Left lung (tissue), 10 donors: ENCODE data around the gene SETD1B. TPM values are rescaled to one million over a fixed set of nuclear protein-coding genes. Genes with fewer than 3 reads are reported as not detected.

Experiments used
- ATAC-seq: fragments of 200-7000 bp; cut with Tn5 transposase; one replicate; pipeline ENCODE4 v1.9.1; 2020; ENCODE audit warnings: moderate library complexity
- DNase-seq, 4 donors: peaks; one replicate each; pipeline ENCODE4 v3.0.0-alpha.2; 2013 to 2020
- H3K27ac ChIP-seq, 2 donors: fragments of 200-600 bp; sonication (generic) in 1 of 2; one replicate each; pipeline versions ENCODE4 v1.5.0 to v1.8.0; 2020 to 2021
- H3K27me3 ChIP-seq, 2 donors: fragments of 200-600 bp; sonication (generic) in 1 of 2; one replicate each; pipeline versions ENCODE4 v1.5.0 to v1.8.0; 2020 to 2021
- H3K36me3 ChIP-seq, 2 donors: fragments of 200-600 bp; sonication (generic) in 1 of 2; one replicate each; pipeline versions ENCODE4 v1.5.0 to v1.8.0; 2020 to 2021
- H3K4me1 ChIP-seq, 2 donors: fragments of 200-600 bp; one replicate each; pipeline ENCODE4 v1.8.0; 2021
- H3K4me3 ChIP-seq, 2 donors: fragments of 200-600 bp; sonication (generic) in 1 of 2; one replicate each; pipeline versions ENCODE4 v1.5.0 to v1.8.0; 2020 to 2021; ENCODE audit warnings: mild to moderate bottlenecking in 1 of 2
- H3K9me3 ChIP-seq, 2 donors: fragments of 200-600 bp; sonication (generic) in 1 of 2; one replicate each; pipeline versions ENCODE4 v1.5.0 to v1.8.0; 2020 to 2021
- intact Hi-C, 2 donors: fragments of 100-400 bp; cut with DNase I; formaldehyde crosslinking; loops; one replicate each; pipeline versions ENCODE4 v1.11.2 to v1.14.2; 2022
- polyA plus RNA-seq, 6 donors: library from polyadenylated mRNA; unstranded; fragments of 120-200 nt; gene quantifications; one replicate each; pipeline ENCODE4 v1.2.1, GENCODE V29; 2013; ENCODE audit not compliant: insufficient read length in 6 of 6
- total RNA-seq, 2 donors: library from RNA; stranded (reverse); fragmentation: NEBNext Ultra II Directional; extraction: Animal tissue kit (Norgen Biotek cat#: 25700); gene quantifications; one replicate each; pipeline ENCODE4 v1.2.1, GENCODE V29; 2021
- TF ChIP-seq, protein P1 (sequence below), 2 donors: fragments of 200-600 bp; sonication (generic) in 1 of 2; IDR thresholded peaks; one replicate each; pipeline versions ENCODE4 v1.5.0 to v1.8.0; 2021; ENCODE audit warnings: antibody characterized with exemption in 2 of 2
- donor health status: DM: no; HTN: yes; CAD: no.
- donor health status: DM: no; HTN: no; CAD: no.

Gene SETD1B
- total and polyA plus RNA-seq, 8 donors, result 12.1 to 23.4 (median 16.0) TPM

- peak in 1 of 4 donors; percentile 68 for DNase-seq
- ATAC-seq, result no peak
- H3K4me1 ChIP-seq, result peaks cover 13 to 20% of the 10 kb centered on the region in 2 donors
- H3K27me3 ChIP-seq, result no peaks in the 10 kb centered on the region
- TF ChIP-seq, protein P1, sequence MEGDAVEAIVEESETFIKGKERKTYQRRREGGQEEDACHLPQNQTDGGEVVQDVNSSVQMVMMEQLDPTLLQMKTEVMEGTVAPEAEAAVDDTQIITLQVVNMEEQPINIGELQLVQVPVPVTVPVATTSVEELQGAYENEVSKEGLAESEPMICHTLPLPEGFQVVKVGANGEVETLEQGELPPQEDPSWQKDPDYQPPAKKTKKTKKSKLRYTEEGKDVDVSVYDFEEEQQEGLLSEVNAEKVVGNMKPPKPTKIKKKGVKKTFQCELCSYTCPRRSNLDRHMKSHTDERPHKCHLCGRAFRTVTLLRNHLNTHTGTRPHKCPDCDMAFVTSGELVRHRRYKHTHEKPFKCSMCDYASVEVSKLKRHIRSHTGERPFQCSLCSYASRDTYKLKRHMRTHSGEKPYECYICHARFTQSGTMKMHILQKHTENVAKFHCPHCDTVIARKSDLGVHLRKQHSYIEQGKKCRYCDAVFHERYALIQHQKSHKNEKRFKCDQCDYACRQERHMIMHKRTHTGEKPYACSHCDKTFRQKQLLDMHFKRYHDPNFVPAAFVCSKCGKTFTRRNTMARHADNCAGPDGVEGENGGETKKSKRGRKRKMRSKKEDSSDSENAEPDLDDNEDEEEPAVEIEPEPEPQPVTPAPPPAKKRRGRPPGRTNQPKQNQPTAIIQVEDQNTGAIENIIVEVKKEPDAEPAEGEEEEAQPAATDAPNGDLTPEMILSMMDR (IDR thresholded peaks at IDR 0.05), result no peak
- intact Hi-C loops, result no loop called here
- no peaks in the 10 kb centered on the region for H3K9me3 ChIP-seq
- no peak overlapping the region for H3K27ac ChIP-seq
- H3K36me3 ChIP-seq, result peaks cover 0 to 79% of the 10 kb centered on the region in 2 donors
- H3K4me3 ChIP-seq, result no peak overlapping the region
Measured at GRCh38 chr12:121816925-121817647, 13.3 kb downstream of the SETD1B start.

GRCh38 chr12:121817648-121818043 is 13.8 kb downstream of the SETD1B start:
- H3K9me3 ChIP-seq, result no peaks in the 10 kb centered on the region
- TF ChIP-seq, protein P1 (IDR thresholded peaks at IDR 0.05), result no peak
- no peak overlapping the region for H3K4me3 ChIP-seq
- ATAC-seq (no peak), DNase-seq (no peak)
- H3K27me3 ChIP-seq, result no peaks in the 10 kb centered on the region
- peaks cover 12 to 14% of the 10 kb centered on the region in 2 donors for H3K4me1 ChIP-seq
- intact Hi-C loops, result no loop called here
- no peak overlapping the region for H3K27ac ChIP-seq
- H3K36me3 ChIP-seq, result peaks cover 0 to 84% of the 10 kb centered on the region in 2 donors

DNA sequence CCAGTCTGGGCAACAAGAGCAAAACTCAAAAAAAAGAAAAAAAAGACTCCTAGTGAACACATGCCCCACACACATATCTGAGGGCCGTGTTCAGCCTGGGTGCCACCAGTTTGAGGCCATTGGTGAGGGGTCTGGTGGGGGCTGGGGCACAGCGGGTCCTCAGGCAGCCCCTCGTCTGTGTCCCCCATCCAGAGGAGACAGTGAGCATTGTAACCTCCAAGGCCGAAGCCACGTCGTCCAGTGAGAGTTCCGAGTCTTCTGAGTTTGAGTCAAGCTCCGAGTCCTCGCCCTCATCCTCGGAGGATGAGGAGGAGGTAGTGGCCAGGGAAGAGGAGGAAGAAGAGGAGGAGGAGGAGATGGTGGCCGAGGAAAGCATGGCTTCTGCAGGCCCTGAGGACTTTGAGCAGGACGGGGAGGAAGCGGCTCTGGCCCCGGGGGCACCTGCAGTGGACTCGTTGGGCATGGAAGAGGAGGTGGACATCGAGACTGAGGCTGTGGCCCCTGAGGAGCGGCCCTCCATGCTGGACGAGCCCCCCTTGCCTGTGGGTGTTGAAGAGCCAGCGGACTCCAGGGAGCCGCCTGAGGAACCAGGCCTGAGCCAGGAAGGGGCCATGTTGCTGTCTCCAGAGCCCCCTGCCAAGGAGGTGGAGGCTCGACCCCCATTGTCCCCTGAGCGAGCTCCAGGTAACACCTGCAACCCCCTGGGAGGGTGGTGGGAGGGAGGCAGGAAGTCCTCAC is 15.6 kb downstream of the SETD1B start:
- H3K4me3 ChIP-seq, result no peak overlapping the region
- H3K36me3 ChIP-seq, result peaks cover 0 to 100% of the 10 kb centered on the region in 2 donors
- peak in 1 of 4 donors; percentile 66 for DNase-seq
- H3K27ac ChIP-seq, result no peak overlapping the region
- no peaks in the 10 kb centered on the region for H3K9me3 ChIP-seq
- no peaks in the 10 kb centered on the region for H3K27me3 ChIP-seq
- H3K4me1 ChIP-seq, result no peaks in the 10 kb centered on the region
- intact Hi-C loops, result no loop called here
- ATAC-seq, result no peak
- TF ChIP-seq, protein P1 (IDR thresholded peaks at IDR 0.05), result no peak

- H3K4me1 ChIP-seq, result no peaks in the 10 kb centered on the region
- no peak overlapping the region for H3K27ac ChIP-seq
- TF ChIP-seq, protein P1 (IDR thresholded peaks at IDR 0.05), result no peak
- ATAC-seq (no peak), DNase-seq (peak in 1 of 4 donors; percentile 29)
- H3K27me3 ChIP-seq, result no peaks in the 10 kb centered on the region
- H3K9me3 ChIP-seq, result no peaks in the 10 kb centered on the region
- intact Hi-C loops, result no loop called here
- H3K4me3 ChIP-seq, result no peak overlapping the region
- peaks cover 0 to 100% of the 10 kb centered on the region in 2 donors for H3K36me3 ChIP-seq
Measured at GRCh38 chr12:121820056-121820455, 16.2 kb downstream of the SETD1B start.

GRCh38 chr12:121822393-121823100 is 18.7 kb downstream of the SETD1B start:
- no peaks in the 10 kb centered on the region for H3K9me3 ChIP-seq
- no peak overlapping the region for H3K27ac ChIP-seq
- no peaks in the 10 kb centered on the region for H3K4me1 ChIP-seq
- H3K27me3 ChIP-seq, result no peaks in the 10 kb centered on the region
- intact Hi-C loops, result no loop called here
- TF ChIP-seq, protein P1 (IDR thresholded peaks at IDR 0.05), result no peak
- peaks cover 0 to 100% of the 10 kb centered on the region in 2 donors for H3K36me3 ChIP-seq
- H3K4me3 ChIP-seq, result no peak overlapping the region
- no peak for DNase-seq
- ATAC-seq, result no peak
